ACC112 (cell line): Measurements from ENCODE around the gene GREM1.

Experiments used
- H2AFZ ChIP-seq: fragments of 200-600 bp; sonication (generic); one replicate; pipeline ENCODE4 v1.6.0; 2017; ENCODE audit warnings: antibody characterized with exemption, low read length; ENCODE audit not compliant: unreplicated experiment
- H3K27ac ChIP-seq: fragments of 200-600 bp; sonication (generic); 2 replicates; pipeline ENCODE4 v1.5.1; 2014; ENCODE audit warnings: low read depth, mild to moderate bottlenecking, antibody characterized with exemption, low read length, moderate library complexity
- H3K27me3 ChIP-seq: fragments of 200-600 bp; sonication (generic); 2 replicates; pipeline ENCODE4 v1.6.1; 2014; ENCODE audit warnings: mild to moderate bottlenecking, antibody characterized with exemption, low read length, moderate library complexity, mixed read lengths; ENCODE audit not compliant: insufficient read depth
- H3K36me3 ChIP-seq: fragments of 200-600 bp; sonication (generic); 2 replicates; pipeline ENCODE4 v1.6.1; 2016; ENCODE audit warnings: mild to moderate bottlenecking, antibody characterized with exemption, low read length, moderate library complexity, mixed read lengths; ENCODE audit not compliant: insufficient read depth
- H3K4me1 ChIP-seq: fragments of 200-600 bp; sonication (generic); one replicate; pipeline ENCODE4 v1.6.1; 2016; ENCODE audit warnings: low read length, mixed read lengths; ENCODE audit not compliant: insufficient read depth, unreplicated experiment, control insufficient read depth
- H3K4me3 ChIP-seq: fragments of 200-600 bp; sonication (generic); 2 replicates; pipeline ENCODE4 v1.5.1; 2014; ENCODE audit warnings: mild to moderate bottlenecking, low read depth, low read length
- H3K79me2 ChIP-seq: fragments of 200-600 bp; sonication (generic); one replicate; pipeline ENCODE4 v1.6.0; 2016; ENCODE audit warnings: low read length; ENCODE audit not compliant: control insufficient read depth, unreplicated experiment, insufficient read depth

GREM1 gene

GRCh38 chr15:32757426-32757825, 39.6 kb downstream of the GREM1 start:
- Histone ChIP-seq H2AFZ (no peak overlapping the region), H3K4me1 (no peaks in the 10 kb centered on the region), H3K36me3 (peaks cover 4% of the 10 kb centered on the region; the same call in 1 of the 2 replicates), H3K79me2 (no peaks in the 10 kb centered on the region), H3K27ac (no peak overlapping the region), H3K27me3 (no peaks in the 10 kb centered on the region), H3K4me3 (no peak overlapping the region)

- no peaks in the 10 kb centered on the region for H3K36me3 ChIP-seq
- no peaks in the 10 kb centered on the region for H3K79me2 ChIP-seq
- no peak overlapping the region for H3K27ac ChIP-seq
- H3K4me1 ChIP-seq, result peaks cover 6% of the 10 kb centered on the region
- H3K4me3 ChIP-seq, result no peak overlapping the region
- H3K27me3 ChIP-seq, result no peaks in the 10 kb centered on the region
- no peak overlapping the region for H2AFZ ChIP-seq
These were observed 45.5 kb downstream of the GREM1 start for GRCh38 chr15:32763295-32763694.

GRCh38 chr15:32765236-32765635, 47.4 kb downstream of the GREM1 start:
- Histone ChIP-seq H3K36me3 (no peaks in the 10 kb centered on the region), H3K79me2 (no peaks in the 10 kb centered on the region), H3K4me1 (peaks cover 6% of the 10 kb centered on the region), H3K4me3 (no peak overlapping the region), H3K27ac (no peak overlapping the region), H2AFZ (no peak overlapping the region), H3K27me3 (no peaks in the 10 kb centered on the region)

GRCh38 chr15:32766101-32766500, 48.3 kb downstream of the GREM1 start:
- Histone ChIP-seq H3K4me1 (peaks cover 6% of the 10 kb centered on the region), H3K36me3 (no peaks in the 10 kb centered on the region), H3K79me2 (no peaks in the 10 kb centered on the region), H3K4me3 (no peak overlapping the region), H3K27ac (no peak overlapping the region), H2AFZ (no peak overlapping the region), H3K27me3 (no peaks in the 10 kb centered on the region)

GRCh38 chr15:32767236-32767635, 49.4 kb downstream of the GREM1 start:
- no peak overlapping the region for H3K4me3 ChIP-seq
- no peaks in the 10 kb centered on the region for H3K79me2 ChIP-seq
- H2AFZ ChIP-seq, result no peak overlapping the region
- no peak overlapping the region for H3K27ac ChIP-seq
- no peaks in the 10 kb centered on the region for H3K36me3 ChIP-seq
- H3K27me3 ChIP-seq, result no peaks in the 10 kb centered on the region
- peaks cover 6% of the 10 kb centered on the region for H3K4me1 ChIP-seq

- peak overlapping the region; percentile 99 for H3K27ac ChIP-seq
- peak overlapping the region; percentile 20; the same call in 1 of the 2 replicates for H3K4me3 ChIP-seq
- no peak overlapping the region for H2AFZ ChIP-seq
- peaks cover 47% of the 10 kb centered on the region for H3K4me1 ChIP-seq
- no peaks in the 10 kb centered on the region for H3K27me3 ChIP-seq
- H3K79me2 ChIP-seq, result no peaks in the 10 kb centered on the region
- 0 out of 2 replicates have a peak, but pooled peaks cover 3% of the 10 kb centered on the region for H3K36me3 ChIP-seq
These were observed 56.2 kb downstream of the GREM1 start for GRCh38 chr15:32774022-32774421.

- Histone ChIP-seq H3K4me1 (peaks cover 47% of the 10 kb centered on the region), H3K79me2 (no peaks in the 10 kb centered on the region), H3K27me3 (no peaks in the 10 kb centered on the region), H3K4me3 (no peak overlapping the region), H3K27ac (peak overlapping the region; percentile 99), H3K36me3 (0 out of 2 replicates have a peak, but pooled peaks cover 3% of the 10 kb centered on the region), H2AFZ (no peak overlapping the region)
These were observed 57.3 kb downstream of the GREM1 start for GRCh38 chr15:32775103-32775502.

- Histone ChIP-seq H3K27me3 (no peaks in the 10 kb centered on the region), H3K36me3 (0 out of 2 replicates have a peak, but pooled peaks cover 3% of the 10 kb centered on the region), H3K4me1 (peaks cover 35% of the 10 kb centered on the region), H3K79me2 (no peaks in the 10 kb centered on the region), H3K4me3 (no peak overlapping the region), H3K27ac (no peak overlapping the region), H2AFZ (no peak overlapping the region)
These were observed 60.8 kb downstream of the GREM1 start for GRCh38 chr15:32778391-32779176.

- Histone ChIP-seq H2AFZ (no peak overlapping the region), H3K27ac (no peak overlapping the region), H3K4me3 (no peak overlapping the region), H3K36me3 (0 out of 2 replicates have a peak, but pooled peaks cover 3% of the 10 kb centered on the region), H3K4me1 (peaks cover 16% of the 10 kb centered on the region), H3K79me2 (no peaks in the 10 kb centered on the region), H3K27me3 (no peaks in the 10 kb centered on the region)
These were observed 64.0 kb downstream of the GREM1 start for GRCh38 chr15:32781781-32782180.

GRCh38 chr15:32784581-32784980, 66.8 kb downstream of the GREM1 start:
- H3K27ac ChIP-seq, result peak overlapping the region; percentile 5; the same call in 1 of the 2 replicates
- peak overlapping the region; percentile 9 for H2AFZ ChIP-seq
- no peaks in the 10 kb centered on the region for H3K36me3 ChIP-seq
- no peaks in the 10 kb centered on the region for H3K79me2 ChIP-seq
- no peaks in the 10 kb centered on the region for H3K27me3 ChIP-seq
- peaks cover 15% of the 10 kb centered on the region for H3K4me1 ChIP-seq
- no peak overlapping the region for H3K4me3 ChIP-seq

GRCh38 chr15:32786906-32787305, 69.1 kb downstream of the GREM1 start:
- no peaks in the 10 kb centered on the region for H3K79me2 ChIP-seq
- no peak overlapping the region for H2AFZ ChIP-seq
- H3K4me3 ChIP-seq, result no peak overlapping the region
- no peaks in the 10 kb centered on the region for H3K36me3 ChIP-seq
- no peaks in the 10 kb centered on the region for H3K27me3 ChIP-seq
- no peak overlapping the region for H3K27ac ChIP-seq
- peaks cover 27% of the 10 kb centered on the region for H3K4me1 ChIP-seq
